Loucy (cell line): ENCODE data around the gene SLC39A11.

Experiments
- H2AFZ ChIP-seq: fragments of 200-600 bp; sonication (generic); 2 replicates; pipeline ENCODE4 v1.6.0; 2016; ENCODE audit warnings: antibody characterized with exemption, mild to moderate bottlenecking, low read length, moderate library complexity
- H3F3A ChIP-seq: fragments of 200-600 bp; 2 replicates; pipeline ENCODE4 v1.6.0; 2016; ENCODE audit warnings: antibody characterized with exemption, low read depth, mild to moderate bottlenecking
- H3K27me3 ChIP-seq: fragments of 200-600 bp; sonication (generic); 2 replicates; pipeline ENCODE4 v1.6.1; 2014; ENCODE audit warnings: low read length, mild to moderate bottlenecking; ENCODE audit not compliant: insufficient read depth, poor library complexity, severe bottlenecking
- H3K36me3 ChIP-seq: fragments of 200-600 bp; sonication (generic); 2 replicates; pipeline ENCODE4 v1.6.1; 2016; ENCODE audit warnings: low read length; ENCODE audit not compliant: insufficient read depth
- H3K4me1 ChIP-seq: fragments of 200-600 bp; sonication (generic); 2 replicates; pipeline ENCODE4 v1.5.1; 2014; ENCODE audit warnings: low read length, mild to moderate bottlenecking; ENCODE audit not compliant: insufficient read depth, poor library complexity, severe bottlenecking
- H3K4me2 ChIP-seq: fragments of 200-600 bp; sonication (generic); 2 replicates; pipeline ENCODE4 v1.6.0; 2014; ENCODE audit warnings: antibody characterized with exemption, low read length, low read depth, mild to moderate bottlenecking; ENCODE audit not compliant: poor library complexity, severe bottlenecking
- H3K4me3 ChIP-seq: fragments of 200-600 bp; sonication (generic); 2 replicates; pipeline ENCODE4 v1.5.1; 2014; ENCODE audit warnings: low read length, mild to moderate bottlenecking, mixed read lengths; ENCODE audit not compliant: poor library complexity, severe bottlenecking
- H3K79me2 ChIP-seq: fragments of 200-600 bp; sonication (generic); 2 replicates; pipeline ENCODE4 v1.6.1; 2014; ENCODE audit warnings: low read length; ENCODE audit not compliant: insufficient read depth
- H3K9ac ChIP-seq: fragments of 200-600 bp; sonication (generic); 2 replicates; pipeline ENCODE4 v1.6.0; 2014; ENCODE audit warnings: mild to moderate bottlenecking, low read depth, low read length, moderate library complexity; ENCODE audit not compliant: poor library complexity, severe bottlenecking
- H3K9me2 ChIP-seq: fragments of 200-600 bp; sonication (generic); replicated peaks from 2 replicates; pipeline ENCODE4 v1.6.1; 2016; ENCODE audit warnings: low read depth, low read length, mixed read lengths
- H3K9me3 ChIP-seq: fragments of 200-600 bp; sonication (generic); 2 replicates; pipeline ENCODE4 v1.6.1; 2014; ENCODE audit warnings: mild to moderate bottlenecking, antibody characterized with exemption, low read length, low read depth; ENCODE audit not compliant: insufficient read depth
- H4K20me1 ChIP-seq: fragments of 200-600 bp; sonication (generic); 2 replicates; pipeline ENCODE4 v1.6.0; 2014; ENCODE audit warnings: antibody characterized with exemption, low read length, mild to moderate bottlenecking; ENCODE audit not compliant: insufficient read depth, poor library complexity, severe bottlenecking
- EZH2phosphoT487 ChIP-seq: fragments of 200-600 bp; IDR thresholded peaks from 2 replicates; pipeline ENCODE4 v1.6.1; 2018; ENCODE audit warnings: antibody characterized with exemption, mild to moderate bottlenecking, moderate library complexity, borderline replicate concordance
- TF ChIP-seq, protein P1 (sequence below): fragments of 200-600 bp; sonication (generic); conservative IDR thresholded peaks from 2 replicates; pipeline ENCODE4 v1.5.1; 2014; ENCODE audit warnings: mild to moderate bottlenecking, antibody characterized with exemption, low read length

Gene SLC39A11

DNA sequence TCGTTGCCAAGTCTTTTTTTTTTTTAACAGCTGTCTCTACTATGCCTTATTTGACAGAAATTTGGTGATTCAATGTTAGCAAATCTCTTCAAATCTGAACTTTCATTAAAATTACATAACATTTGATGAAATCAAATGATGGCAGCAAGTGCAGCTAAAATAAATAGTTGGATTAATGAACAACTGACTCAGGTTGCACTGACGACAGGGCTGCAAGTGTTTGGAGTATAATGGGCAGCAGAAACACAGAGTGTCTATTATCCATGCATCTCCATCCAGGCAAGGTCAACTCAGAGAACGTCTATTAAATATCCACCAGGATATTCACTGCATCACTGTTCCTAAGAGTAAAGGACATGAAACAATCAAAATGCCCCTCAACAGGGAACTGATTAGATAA, 109.8 kb downstream of the SLC39A11 start:
- Histone ChIP-seq H3K27me3 (no peaks in the 10 kb centered on the region), H3K4me2 (no peak overlapping the region), H3K9me3 (no peaks in the 10 kb centered on the region), H3K36me3 (no peaks in the 10 kb centered on the region), H3K4me3 (no peak overlapping the region), H3F3A (no peaks in the 10 kb centered on the region), H3K79me2 (no peaks in the 10 kb centered on the region; the same call in 1 of the 2 replicates), H3K9me2 (no peaks in the 10 kb centered on the region), H2AFZ (no peak overlapping the region), H3K9ac (no peak overlapping the region), H3K4me1 (no peaks in the 10 kb centered on the region), H4K20me1 (no peaks in the 10 kb centered on the region)
- TF ChIP-seq EZH2phosphoT487, result no peak
- TF ChIP-seq, protein P1, sequence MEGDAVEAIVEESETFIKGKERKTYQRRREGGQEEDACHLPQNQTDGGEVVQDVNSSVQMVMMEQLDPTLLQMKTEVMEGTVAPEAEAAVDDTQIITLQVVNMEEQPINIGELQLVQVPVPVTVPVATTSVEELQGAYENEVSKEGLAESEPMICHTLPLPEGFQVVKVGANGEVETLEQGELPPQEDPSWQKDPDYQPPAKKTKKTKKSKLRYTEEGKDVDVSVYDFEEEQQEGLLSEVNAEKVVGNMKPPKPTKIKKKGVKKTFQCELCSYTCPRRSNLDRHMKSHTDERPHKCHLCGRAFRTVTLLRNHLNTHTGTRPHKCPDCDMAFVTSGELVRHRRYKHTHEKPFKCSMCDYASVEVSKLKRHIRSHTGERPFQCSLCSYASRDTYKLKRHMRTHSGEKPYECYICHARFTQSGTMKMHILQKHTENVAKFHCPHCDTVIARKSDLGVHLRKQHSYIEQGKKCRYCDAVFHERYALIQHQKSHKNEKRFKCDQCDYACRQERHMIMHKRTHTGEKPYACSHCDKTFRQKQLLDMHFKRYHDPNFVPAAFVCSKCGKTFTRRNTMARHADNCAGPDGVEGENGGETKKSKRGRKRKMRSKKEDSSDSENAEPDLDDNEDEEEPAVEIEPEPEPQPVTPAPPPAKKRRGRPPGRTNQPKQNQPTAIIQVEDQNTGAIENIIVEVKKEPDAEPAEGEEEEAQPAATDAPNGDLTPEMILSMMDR, result no peak

DNA sequence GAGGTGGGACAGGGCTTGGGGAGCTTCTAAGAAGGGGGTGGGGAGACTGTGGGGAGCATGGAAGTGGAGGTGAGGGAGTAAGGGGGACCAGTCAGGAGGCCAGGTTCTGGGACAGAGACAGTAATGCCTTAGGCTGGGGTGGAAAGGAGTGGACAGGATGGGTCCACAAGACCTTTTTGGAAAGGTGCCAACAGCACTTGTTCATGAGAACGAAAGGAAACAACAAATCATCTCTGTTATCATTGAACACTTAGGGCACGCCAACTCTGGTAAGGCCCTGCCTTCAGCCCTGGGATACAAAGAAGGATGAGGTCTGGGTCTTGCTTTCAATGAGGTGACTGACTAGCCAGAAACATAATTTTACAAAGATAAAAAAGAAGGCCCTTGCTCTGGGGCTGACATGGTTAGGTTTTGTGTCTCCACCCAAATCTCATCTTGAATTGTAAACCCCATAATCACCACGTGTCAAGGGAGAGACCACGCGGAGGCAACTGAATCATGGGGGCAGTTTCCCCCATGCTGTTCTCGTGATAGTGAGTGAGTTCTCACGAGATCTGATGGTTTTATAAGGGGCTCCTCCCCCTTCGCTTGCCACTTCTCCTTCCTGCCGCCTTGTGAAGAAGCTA, 113.8 kb downstream of the SLC39A11 start:
- Histone ChIP-seq H3K36me3 (no peaks in the 10 kb centered on the region), H3K9me2 (no peaks in the 10 kb centered on the region), H3K27me3 (no peaks in the 10 kb centered on the region), H3K9ac (no peak overlapping the region), H4K20me1 (no peaks in the 10 kb centered on the region), H3K4me1 (no peaks in the 10 kb centered on the region), H3K9me3 (no peaks in the 10 kb centered on the region), H3K79me2 (no peaks in the 10 kb centered on the region; the same call in 1 of the 2 replicates), H3K4me2 (no peak overlapping the region), H3K4me3 (no peak overlapping the region), H3F3A (no peaks in the 10 kb centered on the region), H2AFZ (no peak overlapping the region)
- TF ChIP-seq, protein P1, result no peak
- no peak for TF ChIP-seq EZH2phosphoT487

DNA sequence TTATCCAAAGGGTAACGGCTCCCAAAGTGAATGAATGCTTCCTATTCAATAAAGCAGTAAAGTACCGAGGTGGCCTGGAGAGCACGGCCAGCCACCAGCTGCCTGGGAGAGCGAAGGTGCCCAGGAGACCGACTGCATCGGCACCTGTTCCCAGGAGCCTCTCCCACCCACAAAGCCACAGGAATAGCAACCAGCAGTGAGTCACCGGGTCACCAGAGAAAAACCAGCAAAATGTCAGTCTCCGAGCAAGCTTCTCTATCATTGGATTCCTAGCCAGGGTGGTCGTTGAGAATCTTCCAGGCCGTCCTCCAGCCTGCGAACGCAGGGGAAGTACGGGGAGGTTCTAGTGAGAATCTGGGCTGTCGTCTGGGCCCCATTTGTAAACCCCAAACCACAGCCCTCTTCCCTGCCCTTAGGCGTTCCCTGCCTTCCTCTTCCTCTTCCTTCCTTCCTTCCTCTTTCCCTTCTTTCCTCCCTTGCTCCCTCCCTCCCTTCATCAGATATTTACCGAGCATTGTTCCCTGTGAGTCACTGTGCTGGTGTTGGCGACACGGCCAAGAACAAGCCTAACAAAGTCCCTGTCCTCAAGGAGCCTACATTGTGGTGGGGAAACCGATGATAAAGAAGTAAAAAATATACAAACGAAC, 114.6 kb downstream of the SLC39A11 start:
- Histone ChIP-seq H3K4me2 (no peak overlapping the region), H3K4me1 (no peaks in the 10 kb centered on the region), H3K36me3 (no peaks in the 10 kb centered on the region), H3K9me3 (no peaks in the 10 kb centered on the region), H2AFZ (no peak overlapping the region), H3K79me2 (no peaks in the 10 kb centered on the region; the same call in 1 of the 2 replicates), H3K27me3 (no peaks in the 10 kb centered on the region), H3K9ac (no peak overlapping the region), H3F3A (no peaks in the 10 kb centered on the region), H4K20me1 (no peaks in the 10 kb centered on the region), H3K9me2 (no peaks in the 10 kb centered on the region), H3K4me3 (no peak overlapping the region)
- no peak for TF ChIP-seq EZH2phosphoT487
- TF ChIP-seq, protein P1, result no peak
